Stimulated activated naive B cell treated with anti-CD40 and anti-IgM and Interleukin-4, amounts not matched to agents 10 μg/mL and 1 μg/mL and 100 μg/mL, for 72 hours (primary cell): ENCODE data around the gene BMP7.
"Not testable (repeated sequence)": the region's sequence is repeated elsewhere in the genome, so short reads cannot be mapped to it uniquely, and the experiment has no call there.

ENCODE experiments used
- ATAC-seq, 2 donors: fragments of 150-1000 bp; cut with Tn5 transposase; replicated peaks; 2 replicates each; pipeline ENCODE4 v1.10.0; 2021; ENCODE audit warnings: moderate library complexity in 1 of 2
- DNase-seq: peaks from one replicate; pipeline ENCODE4 v3.0.0; 2021
- H3K27ac Mint-ChIP-seq: one replicate; pipeline ENCODE4 v1.8.0; 2022; ENCODE audit warnings: mild to moderate bottlenecking, mixed read lengths
- H3K27me3 Mint-ChIP-seq, 2 donors: one replicate each; pipeline ENCODE4 v1.8.0; 2022; ENCODE audit warnings: mixed read lengths in 2 of 2
- H3K36me3 Mint-ChIP-seq, 2 donors: one replicate each; pipeline ENCODE4 v1.8.0; 2022; ENCODE audit warnings: mixed read lengths in 2 of 2, mild to moderate bottlenecking in 1 of 2
- H3K4me1 Mint-ChIP-seq, 2 donors: one replicate each; pipeline ENCODE4 v1.8.0; 2022; ENCODE audit warnings: mixed read lengths in 2 of 2, mild to moderate bottlenecking in 1 of 2
- H3K4me3 Mint-ChIP-seq, 2 donors: one replicate each; pipeline ENCODE4 v1.8.0; 2022; ENCODE audit warnings: mild to moderate bottlenecking in 2 of 2, mixed read lengths in 2 of 2, moderate library complexity in 1 of 2
- H3K9me3 Mint-ChIP-seq, 2 donors: one replicate each; pipeline ENCODE4 v1.8.0; 2022; ENCODE audit warnings: mixed read lengths in 2 of 2, mild to moderate bottlenecking in 1 of 2

The BMP7 gene

DNA sequence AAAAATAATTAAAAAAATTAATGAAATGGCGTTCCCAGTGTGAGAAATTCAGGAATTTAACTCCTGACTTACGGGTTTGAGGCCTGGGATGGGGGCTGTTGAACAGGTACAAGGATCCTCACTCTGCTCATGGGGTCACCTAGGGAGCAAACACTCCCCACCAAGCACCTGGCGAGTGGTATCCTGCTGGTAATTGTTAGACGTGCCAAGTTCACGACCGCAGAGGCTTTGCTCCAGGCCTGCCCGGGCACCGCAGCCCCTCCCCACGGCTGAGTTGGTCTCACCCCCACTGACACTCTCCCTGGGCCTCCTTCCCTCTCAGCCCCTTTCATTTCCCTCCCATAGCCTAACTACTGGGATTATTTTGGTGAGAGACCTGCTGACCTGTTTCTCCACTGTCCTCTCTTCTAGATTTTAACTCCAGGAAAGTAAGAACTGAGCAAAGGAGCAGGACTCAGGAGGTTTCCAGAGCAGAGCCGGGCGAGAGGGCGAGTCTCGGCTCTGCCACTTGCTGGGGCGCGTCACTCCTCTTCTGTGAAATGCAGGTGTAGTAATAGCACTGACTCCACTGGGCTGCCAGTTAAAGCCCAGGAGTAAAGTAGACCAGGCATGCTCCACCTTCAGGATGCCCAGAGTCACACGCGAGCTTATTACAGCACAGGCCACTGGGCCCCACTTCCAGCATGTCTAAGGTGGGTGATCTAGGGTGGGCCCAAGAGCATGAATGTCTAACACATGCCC is 22.8 kb downstream of the BMP7 start:
- ATAC-seq (no peak), DNase-seq (no peak)
- no peak overlapping the region for H3K27ac Mint-ChIP-seq
- no peak overlapping the region for H3K4me3 Mint-ChIP-seq
- H3K36me3 Mint-ChIP-seq, result peaks cover 0 to 3% of the 10 kb centered on the region in 2 donors
- peaks cover 25 to 32% of the 10 kb centered on the region in 2 donors for H3K27me3 Mint-ChIP-seq
- H3K4me1 Mint-ChIP-seq, result no peaks in the 10 kb centered on the region
- H3K9me3 Mint-ChIP-seq, result peaks cover 13 to 17% of the 10 kb centered on the region in 2 donors

DNA sequence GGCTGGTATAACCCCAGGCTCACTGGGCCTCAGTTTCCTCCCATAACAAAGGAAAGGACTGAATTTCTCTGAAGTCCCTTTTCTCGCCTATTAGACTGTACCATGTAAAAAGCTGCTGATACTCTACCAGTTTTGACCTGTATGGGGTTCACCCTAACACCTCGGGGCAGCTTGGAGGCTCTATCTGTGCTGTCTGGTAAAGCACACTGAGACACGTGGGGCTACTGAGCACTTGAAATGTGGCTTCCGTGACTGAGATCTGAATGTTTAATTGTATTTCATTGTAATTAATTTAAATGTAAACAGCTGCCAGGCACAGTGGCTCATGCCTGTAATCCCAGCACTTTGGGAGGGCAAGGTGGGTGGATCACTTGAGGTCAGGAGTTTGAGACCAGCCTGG is 24.0 kb downstream of the BMP7 start:
- Mint-ChIP-seq H3K36me3 (no peaks in the 10 kb centered on the region), H3K9me3 (peaks cover 9 to 10% of the 10 kb centered on the region in 2 donors), H3K27ac (no peak overlapping the region), H3K4me3 (no peak overlapping the region), H3K27me3 (peaks cover 12 to 21% of the 10 kb centered on the region in 2 donors), H3K4me1 (no peaks in the 10 kb centered on the region)
- no peak for DNase-seq
- no peak for ATAC-seq

DNA sequence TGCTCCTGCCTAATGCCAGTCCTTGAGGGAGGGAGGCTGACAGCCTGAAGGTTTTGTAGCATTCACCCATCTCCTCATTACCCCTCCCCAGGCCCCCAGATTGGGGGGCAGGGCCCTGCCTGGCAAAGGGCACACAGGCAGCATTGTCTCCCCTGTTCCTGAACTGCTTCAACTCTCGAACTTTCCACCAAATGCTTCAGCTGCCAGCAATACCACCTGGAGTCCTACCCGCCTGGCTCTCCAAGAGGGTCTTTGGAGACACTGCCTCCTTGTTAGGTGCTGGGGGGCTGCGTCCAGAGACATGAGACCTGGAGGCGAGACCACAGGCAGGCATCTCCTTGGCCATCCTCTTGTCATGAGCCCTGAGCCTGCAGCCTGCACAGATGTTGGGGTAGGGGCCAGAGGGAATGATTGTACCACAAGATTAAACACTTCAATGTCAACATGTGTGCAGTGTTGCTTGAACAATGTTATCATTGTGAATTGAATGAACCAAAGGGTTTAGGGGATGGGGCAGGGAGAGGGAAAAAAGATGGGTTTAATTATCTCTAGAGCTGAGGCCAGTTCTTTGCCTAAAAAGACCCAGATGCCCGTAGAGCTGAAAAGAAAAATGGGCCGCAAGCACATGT is 25.0 kb downstream of the BMP7 start:
- DNase-seq (no peak), ATAC-seq (no peak)
- Mint-ChIP-seq H3K27ac (no peak overlapping the region), H3K36me3 (no peaks in the 10 kb centered on the region), H3K27me3 (peaks cover 9 to 26% of the 10 kb centered on the region in 2 donors), H3K9me3 (peaks cover 9 to 10% of the 10 kb centered on the region in 2 donors), H3K4me1 (no peaks in the 10 kb centered on the region), H3K4me3 (no peak overlapping the region)

DNA sequence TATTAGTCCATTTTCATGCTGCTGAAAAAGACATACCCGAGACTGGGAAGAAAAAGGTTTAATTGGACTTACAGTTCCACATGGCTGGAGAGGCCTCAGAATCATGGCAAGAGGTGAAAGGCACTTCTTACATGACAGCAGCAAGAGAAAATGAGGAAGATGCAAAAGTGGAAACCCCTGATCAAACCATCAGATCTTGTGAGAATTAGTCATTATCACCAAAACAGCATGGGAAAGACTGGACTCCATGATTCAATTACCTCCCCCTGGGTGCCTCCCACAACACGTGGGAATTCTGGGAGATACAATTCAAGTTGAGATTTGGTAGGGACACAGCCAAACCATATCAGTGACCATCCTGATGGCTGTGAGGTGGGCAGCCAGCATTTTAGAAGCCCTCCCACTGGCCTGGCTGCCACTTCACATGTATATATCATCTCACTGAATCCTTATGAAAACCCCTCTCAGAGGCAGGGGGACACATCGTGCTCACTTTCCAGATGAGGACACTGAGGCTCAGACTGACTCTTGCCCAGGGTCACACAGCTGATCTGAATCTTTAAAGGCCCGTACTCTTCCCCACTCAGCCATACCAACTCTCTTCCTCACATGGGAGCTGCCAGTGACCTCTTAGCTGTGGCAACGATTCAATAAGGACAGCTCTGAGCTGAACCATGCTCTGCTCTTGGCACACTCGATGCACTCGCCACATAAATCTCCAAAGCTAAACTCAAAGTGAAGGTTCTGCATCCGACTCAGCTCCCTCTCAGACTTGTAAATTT is 25.7 kb downstream of the BMP7 start:
- Mint-ChIP-seq H3K9me3 (peaks cover 10 to 11% of the 10 kb centered on the region in 2 donors), H3K4me3 (no peak overlapping the region), H3K27ac (no peak overlapping the region), H3K27me3 (peaks cover 16 to 33% of the 10 kb centered on the region in 2 donors), H3K36me3 (no peaks in the 10 kb centered on the region), H3K4me1 (no peaks in the 10 kb centered on the region)
- DNase-seq (no peak), ATAC-seq (no peak)

DNA sequence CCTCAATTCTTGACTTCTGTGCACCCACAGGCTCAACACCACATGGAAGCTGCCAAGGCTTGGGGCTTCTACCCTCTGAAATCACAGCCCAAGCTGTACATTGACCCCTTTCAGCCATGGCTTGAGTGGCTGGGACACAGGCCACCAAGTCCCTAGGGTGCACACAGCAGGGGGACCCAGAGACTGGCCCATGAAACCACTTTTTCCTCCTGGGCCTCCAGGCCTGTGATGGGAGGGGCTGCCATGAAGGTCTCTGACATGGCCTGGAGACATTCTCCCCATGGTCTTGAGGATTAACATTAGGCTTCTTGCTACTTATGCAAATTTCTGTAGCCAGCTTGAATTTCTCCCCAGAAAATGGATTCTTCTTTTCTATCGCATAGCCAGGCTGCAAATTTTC is 26.7 kb downstream of the BMP7 start:
- not testable (repeated sequence) for H3K36me3 Mint-ChIP-seq, H3K4me1 Mint-ChIP-seq, ATAC-seq, H3K27ac Mint-ChIP-seq, DNase-seq, H3K4me3 Mint-ChIP-seq
- Mint-ChIP-seq H3K27me3 (peaks cover 24 to 42% of the 10 kb centered on the region in 2 donors), H3K9me3 (peaks cover 10 to 11% of the 10 kb centered on the region in 2 donors)

DNA sequence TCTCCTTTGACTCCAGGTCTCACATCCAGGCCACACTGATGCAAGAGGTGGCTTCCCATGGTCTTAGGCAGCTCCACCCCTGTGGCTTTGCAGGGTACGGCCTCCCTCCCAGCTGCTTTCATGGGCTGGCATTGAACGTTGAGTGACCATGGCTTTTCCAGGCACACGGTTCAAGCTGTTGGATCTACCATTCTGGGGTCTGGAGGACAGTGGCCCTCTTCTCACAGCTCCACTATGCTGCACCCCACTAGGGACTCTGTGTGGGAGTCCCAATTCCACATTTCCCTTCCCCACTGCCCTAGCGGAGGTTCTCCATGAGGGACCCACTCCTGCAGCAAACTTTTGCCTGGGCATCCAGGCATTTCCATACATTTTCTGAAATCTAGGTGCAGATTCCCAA is 27.1 kb downstream of the BMP7 start:
- not testable (repeated sequence) for ATAC-seq, DNase-seq, H3K27ac Mint-ChIP-seq, H3K4me1 Mint-ChIP-seq, H3K36me3 Mint-ChIP-seq, H3K4me3 Mint-ChIP-seq
- peaks cover 10 to 11% of the 10 kb centered on the region in 2 donors for H3K9me3 Mint-ChIP-seq
- H3K27me3 Mint-ChIP-seq, result peaks cover 26 to 43% of the 10 kb centered on the region in 2 donors

DNA sequence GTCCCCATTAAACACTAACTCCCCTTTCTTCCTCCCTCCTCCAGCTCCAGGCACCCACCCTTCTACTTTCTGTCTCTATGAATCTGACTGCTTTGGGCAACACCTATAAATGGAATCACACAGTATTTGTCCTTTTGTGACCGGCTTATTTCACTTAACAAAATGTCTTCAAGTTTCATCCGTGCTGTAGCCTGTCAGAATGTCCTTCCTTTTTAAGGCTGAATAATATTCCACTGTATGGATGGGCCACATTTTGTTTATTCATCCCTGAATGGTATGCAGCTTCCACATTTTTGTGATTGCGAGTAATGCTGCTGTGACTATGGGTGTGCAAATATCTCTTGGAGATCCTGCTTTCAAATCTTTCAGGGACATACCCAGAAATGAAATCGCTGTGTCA is 28.4 kb downstream of the BMP7 start:
- peaks cover 23 to 39% of the 10 kb centered on the region in 2 donors for H3K27me3 Mint-ChIP-seq
- H3K27ac Mint-ChIP-seq, result no peak overlapping the region
- ATAC-seq (no peak), DNase-seq (no peak)
- H3K4me3 Mint-ChIP-seq, result no peak overlapping the region
- no peaks in the 10 kb centered on the region for H3K4me1 Mint-ChIP-seq
- no peaks in the 10 kb centered on the region for H3K36me3 Mint-ChIP-seq
- H3K9me3 Mint-ChIP-seq, result peaks cover 10 to 11% of the 10 kb centered on the region in 2 donors

DNA sequence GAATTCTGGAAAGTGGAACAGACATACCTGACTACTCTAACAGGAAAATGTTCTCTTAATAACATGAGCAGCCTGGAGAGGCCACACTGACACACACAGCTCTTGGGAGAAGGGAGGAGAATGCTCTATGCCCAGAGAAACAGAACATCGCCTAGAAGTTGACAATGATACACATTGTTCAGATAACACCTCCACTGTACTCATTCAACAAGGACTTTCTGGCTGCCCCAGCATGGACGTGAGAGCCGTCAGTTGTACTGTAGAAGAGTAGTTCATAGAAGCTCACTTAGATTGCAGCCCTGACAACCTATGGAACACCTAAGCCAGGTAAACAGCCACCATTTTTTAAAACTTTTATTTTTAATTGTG is 28.9 kb downstream of the BMP7 start:
- H3K4me3 Mint-ChIP-seq, result no peak overlapping the region
- peaks cover 10 to 11% of the 10 kb centered on the region in 2 donors for H3K9me3 Mint-ChIP-seq
- ATAC-seq (no peak), DNase-seq (no peak)
- peaks cover 23 to 39% of the 10 kb centered on the region in 2 donors for H3K27me3 Mint-ChIP-seq
- H3K27ac Mint-ChIP-seq, result no peak overlapping the region
- H3K36me3 Mint-ChIP-seq, result no peaks in the 10 kb centered on the region
- H3K4me1 Mint-ChIP-seq, result no peaks in the 10 kb centered on the region

DNA sequence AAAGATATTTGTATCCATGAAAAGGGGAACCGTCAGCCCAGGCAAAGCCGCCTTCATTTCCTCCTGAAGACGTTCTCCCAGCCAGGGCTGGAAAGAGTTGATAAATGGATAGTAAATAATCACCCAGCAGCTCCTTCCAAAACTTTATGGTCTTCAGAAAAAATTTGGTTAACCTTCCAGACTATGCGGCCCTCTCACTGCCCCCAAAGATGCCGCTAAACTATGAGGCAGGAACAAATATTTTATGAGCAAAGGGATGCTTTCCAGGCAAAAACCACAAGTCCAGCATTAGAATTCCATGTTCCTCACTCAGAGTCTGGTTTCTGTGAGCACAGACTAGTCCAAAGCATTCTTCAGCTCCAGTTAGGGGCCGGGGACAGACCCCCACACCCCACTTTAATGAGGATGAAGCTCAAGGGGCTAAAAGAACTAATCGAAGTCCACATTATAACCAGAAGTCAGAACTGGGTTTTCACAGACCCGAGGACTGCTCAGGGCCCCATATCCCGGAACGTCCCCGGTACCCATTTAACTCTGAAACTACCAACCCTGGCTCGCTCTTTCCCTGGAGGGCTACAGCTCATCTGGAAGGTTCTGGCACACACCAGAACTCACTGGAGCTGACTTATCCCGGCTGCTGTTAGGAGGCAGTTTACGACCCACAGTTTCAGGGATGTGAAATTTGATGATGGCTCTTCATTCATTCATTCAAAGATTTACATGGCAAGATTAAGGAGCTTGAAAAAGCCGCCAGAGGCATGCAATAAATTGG is 29.4 kb downstream of the BMP7 start:
- Mint-ChIP-seq H3K27ac (no peak overlapping the region), H3K36me3 (no peaks in the 10 kb centered on the region), H3K9me3 (peaks cover 10 to 11% of the 10 kb centered on the region in 2 donors), H3K4me1 (no peaks in the 10 kb centered on the region), H3K27me3 (peaks cover 23 to 39% of the 10 kb centered on the region in 2 donors), H3K4me3 (no peak overlapping the region)
- no peak for ATAC-seq
- DNase-seq, result no peak

DNA sequence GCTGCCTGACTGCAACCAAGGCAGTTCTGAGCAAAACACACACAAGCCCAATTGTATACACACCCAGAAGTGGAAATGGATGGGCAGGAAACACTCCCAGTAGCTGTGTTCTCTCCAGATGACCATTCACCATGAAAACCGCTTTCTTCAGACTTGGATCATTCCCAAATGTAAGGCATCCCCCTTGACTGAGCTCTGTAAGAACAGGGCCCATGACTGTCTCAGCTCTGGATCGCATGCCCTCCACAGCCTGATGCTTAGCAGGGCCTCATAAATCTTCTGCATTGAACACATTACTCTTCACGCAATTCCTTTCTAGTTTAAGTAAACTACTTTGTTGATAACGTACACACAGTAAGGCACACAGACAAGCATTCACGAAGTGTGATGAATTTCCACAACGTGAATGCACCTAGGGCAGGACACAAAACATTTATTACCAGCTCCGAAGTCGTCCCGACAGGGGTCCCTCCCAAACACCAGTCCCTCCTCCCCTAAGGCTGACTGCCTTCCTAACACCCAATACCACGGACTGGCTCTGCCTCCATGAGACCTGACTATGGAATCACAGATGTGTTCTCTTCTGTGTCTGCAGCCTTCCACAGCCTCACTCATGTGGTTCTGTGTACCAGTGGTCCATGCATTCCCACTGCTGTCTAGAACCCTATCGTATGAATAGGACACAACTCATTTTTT is 31.7 kb downstream of the BMP7 start:
- H3K9me3 Mint-ChIP-seq, result peaks cover 4 to 7% of the 10 kb centered on the region in 2 donors
- no peaks in the 10 kb centered on the region for H3K4me1 Mint-ChIP-seq
- H3K27ac Mint-ChIP-seq, result no peak overlapping the region
- H3K27me3 Mint-ChIP-seq, result peaks cover 20 to 45% of the 10 kb centered on the region in 2 donors
- no peak overlapping the region for H3K4me3 Mint-ChIP-seq
- ATAC-seq (no peak), DNase-seq (no peak)
- H3K36me3 Mint-ChIP-seq, result no peaks in the 10 kb centered on the region

DNA sequence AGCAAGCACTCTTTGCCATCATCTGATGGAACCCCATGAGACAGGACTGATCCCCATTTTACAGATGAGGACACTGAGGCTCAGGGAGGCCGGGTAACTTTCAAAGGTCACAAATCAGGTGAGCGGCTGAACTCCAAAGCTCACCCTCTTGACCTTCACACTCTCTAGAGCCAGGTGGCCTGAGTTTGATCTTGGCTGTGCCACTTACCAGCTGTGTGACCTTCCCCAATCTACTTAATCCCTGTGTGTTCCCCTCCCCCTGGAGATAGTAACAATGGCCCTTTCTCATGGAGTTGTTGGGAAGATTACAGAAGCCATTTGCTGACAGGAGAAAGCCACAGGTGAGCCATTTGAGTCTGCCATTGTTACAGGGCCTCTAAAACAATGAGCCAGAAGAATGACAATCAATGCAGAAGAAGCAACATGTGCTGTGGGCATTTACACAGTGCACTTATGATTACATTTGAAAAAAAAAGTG is 34.5 kb downstream of the BMP7 start:
- peaks cover 33 to 59% of the 10 kb centered on the region in 2 donors for H3K27me3 Mint-ChIP-seq
- ATAC-seq (no peak), DNase-seq (no peak)
- no peaks in the 10 kb centered on the region for H3K36me3 Mint-ChIP-seq
- H3K9me3 Mint-ChIP-seq, result peaks cover 0 to 2% of the 10 kb centered on the region in 2 donors
- no peak overlapping the region for H3K27ac Mint-ChIP-seq
- H3K4me3 Mint-ChIP-seq, result no peak overlapping the region
- H3K4me1 Mint-ChIP-seq, result no peaks in the 10 kb centered on the region

DNA sequence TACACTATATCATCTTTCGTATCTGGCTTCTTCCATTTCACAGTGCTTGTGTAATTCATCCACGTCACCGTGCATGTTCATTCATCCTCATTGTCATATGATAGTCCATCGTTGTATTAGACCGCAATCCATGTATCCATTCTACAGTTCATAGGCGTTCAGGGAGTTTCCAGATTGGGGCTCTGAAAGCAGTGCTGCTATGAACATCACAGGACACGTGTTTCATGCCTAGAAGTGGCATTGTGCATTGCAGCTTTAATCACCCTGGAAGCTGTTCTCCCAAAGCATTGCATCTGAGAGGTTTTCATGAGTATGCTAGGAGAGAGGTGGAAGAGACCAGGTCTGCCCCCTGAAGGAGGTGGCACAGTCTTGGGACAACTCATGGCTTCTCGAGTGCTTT is 35.3 kb downstream of the BMP7 start:
- no peaks in the 10 kb centered on the region for H3K36me3 Mint-ChIP-seq
- ATAC-seq, result no peak
- no peaks in the 10 kb centered on the region for H3K4me1 Mint-ChIP-seq
- H3K4me3 Mint-ChIP-seq, result no peak overlapping the region
- DNase-seq, result no peak
- H3K9me3 Mint-ChIP-seq, result peaks cover 0 to 1% of the 10 kb centered on the region in 2 donors
- H3K27ac Mint-ChIP-seq, result no peak overlapping the region
- H3K27me3 Mint-ChIP-seq, result peaks cover 30 to 51% of the 10 kb centered on the region in 2 donors

DNA sequence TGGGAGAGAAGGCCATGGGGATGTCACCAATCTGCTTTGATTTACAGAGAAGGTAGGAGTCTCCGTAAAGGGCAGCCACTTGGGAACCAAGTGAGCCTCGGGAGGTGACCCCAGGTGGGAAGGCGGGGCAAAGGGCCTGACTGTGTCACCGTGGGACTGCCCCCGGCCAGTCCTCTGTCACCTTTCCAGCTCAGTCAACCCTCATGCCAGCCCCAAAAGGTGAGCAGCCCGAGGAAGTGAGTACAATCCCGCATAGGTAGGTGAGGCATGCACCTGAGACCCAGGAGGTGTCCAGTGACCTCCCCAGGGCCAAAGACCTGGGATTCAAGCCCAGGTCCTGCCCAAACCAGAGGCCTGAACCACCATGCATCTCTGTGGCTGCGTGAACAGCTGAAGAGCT is 36.2 kb downstream of the BMP7 start:
- DNase-seq, result no peak

More for the DNA sequence above, 36.2 kb downstream of the BMP7 start:
- Mint-ChIP-seq H3K36me3 (no peaks in the 10 kb centered on the region), H3K4me3 (no peak overlapping the region), H3K9me3 (no peaks in the 10 kb centered on the region), H3K27ac (no peak overlapping the region), H3K4me1 (no peaks in the 10 kb centered on the region), H3K27me3 (peaks cover 23 to 43% of the 10 kb centered on the region in 2 donors)
- ATAC-seq, result no peak
